SH-SY5Y (cell line): ENCODE results near the gene PRKG1.

Experiments used
- GATA2 ChIP-seq: IDR thresholded peaks from 2 replicates; pipeline ENCODE4 v1.6.1; 2011; ENCODE audit warnings: mild to moderate bottlenecking, low read depth, low read length
- GATA3 ChIP-seq: IDR thresholded peaks from 2 replicates; pipeline ENCODE4 v1.6.1; 2011; ENCODE audit warnings: low read depth, mild to moderate bottlenecking, low read length, moderate library complexity

- TF ChIP-seq GATA2 (no peak), GATA3 (no peak)
Observed at GRCh38 chr10:51357170-51357569, 282.9 kb downstream of the PRKG1 start.
